KBM-7 (cell line): ENCODE data around the gene RGS7BP.
A peak's percentile ranks its signal among the peaks of the same experiment; 100 is the strongest.
"Not testable (repeated sequence)": the region's sequence is repeated elsewhere in the genome, so short reads cannot be mapped to it uniquely, and the experiment has no call there.

Source experiments
- DNase-seq: peaks from one replicate; pipeline ENCODE4 v3.0.0-alpha.2; 2015
- in situ Hi-C: fragments of 300-500 bp; cut with MboI; formaldehyde crosslinking; loops from 2 replicates; pipeline ENCODE4 v1.14.3; 2020; ENCODE audit warnings: low sequenced_read_pairs, low pct_unique_long_range_greater_than_20kb, mixed read lengths

RGS7BP gene

DNA sequence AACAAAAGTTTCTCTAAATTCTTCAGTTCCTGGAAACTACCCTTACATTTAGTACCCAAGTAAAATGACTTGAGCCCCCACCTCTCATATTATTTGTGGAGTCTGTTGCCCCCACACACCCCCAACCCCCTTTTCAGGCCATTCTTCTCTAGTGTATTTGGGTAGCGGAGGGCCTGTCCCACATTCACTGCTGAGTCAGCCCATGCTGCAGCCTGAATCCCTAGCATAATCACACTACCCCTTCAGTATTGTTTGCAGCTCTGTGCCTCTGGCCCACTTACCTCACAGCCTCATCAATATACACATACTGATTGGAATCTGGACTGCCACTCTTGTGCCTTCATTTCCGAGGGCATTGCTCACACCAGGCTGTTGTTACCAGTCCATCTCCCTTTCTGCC is 26.8 kb downstream of the RGS7BP start:
- no peak for DNase-seq
- in situ Hi-C loops, result no loop called here

DNA sequence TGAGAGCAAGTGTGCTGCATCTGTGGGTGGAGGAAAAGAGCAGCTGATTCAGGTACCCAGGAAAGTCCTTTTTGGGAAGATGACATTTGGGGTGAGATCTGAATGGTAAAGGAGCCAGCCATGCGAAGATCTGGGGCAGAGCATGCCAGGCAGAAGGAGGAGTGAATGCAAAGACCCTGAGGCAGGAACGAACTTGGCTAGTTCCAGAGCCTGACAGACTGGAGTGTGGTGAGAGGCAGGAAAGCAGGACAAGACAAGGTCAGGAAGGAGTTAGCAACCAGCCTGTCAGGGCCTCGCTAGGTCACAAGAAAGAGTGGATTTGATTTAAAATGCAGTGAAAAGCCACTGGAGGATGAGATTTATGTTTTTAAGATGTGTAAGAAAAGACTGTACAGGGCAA is 28.2 kb downstream of the RGS7BP start:
- in situ Hi-C loops, result no loop called here
- no peak for DNase-seq

DNA sequence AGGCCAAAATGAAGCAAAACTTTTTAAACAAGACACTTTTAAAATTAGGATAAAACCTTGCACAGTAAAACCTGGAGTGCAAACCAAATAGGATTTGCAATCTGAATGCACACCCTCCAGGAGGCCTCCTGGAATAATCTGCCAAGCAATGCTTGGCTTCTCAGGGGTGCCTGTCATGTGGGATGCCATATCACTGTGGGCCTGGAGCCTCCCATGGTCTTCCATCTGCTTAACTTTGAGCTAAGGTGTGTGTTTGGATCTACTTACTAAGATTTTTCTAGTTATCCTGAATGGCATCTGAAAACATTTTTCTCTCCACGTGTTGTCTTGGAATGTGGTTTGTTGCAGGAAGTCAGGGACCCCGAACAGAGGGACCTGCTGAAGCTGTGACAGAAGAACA is 52.1 kb downstream of the RGS7BP start:
- in situ Hi-C loops, result no loop called here
- no peak for DNase-seq

DNA sequence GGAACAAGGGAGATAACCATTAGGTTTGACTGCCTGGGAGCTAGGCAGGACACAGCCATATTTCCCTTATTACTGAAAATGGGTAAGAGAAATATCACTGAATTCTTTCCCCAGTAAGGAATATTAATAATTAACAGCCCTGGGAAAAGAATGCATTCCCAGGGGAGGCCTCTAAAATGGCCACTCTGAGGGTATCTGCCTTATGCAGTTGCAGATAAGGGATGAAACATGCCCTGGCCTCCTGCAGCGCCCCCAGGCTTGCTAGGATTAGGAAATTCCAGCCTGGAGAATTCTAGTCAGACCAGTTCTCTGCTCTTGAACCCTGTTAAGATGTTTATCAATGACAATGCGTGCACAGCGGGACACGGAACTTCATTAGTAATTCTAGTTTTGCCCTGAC is 52.8 kb downstream of the RGS7BP start:
- in situ Hi-C loops, DNase-seq: not testable (repeated sequence)

DNA sequence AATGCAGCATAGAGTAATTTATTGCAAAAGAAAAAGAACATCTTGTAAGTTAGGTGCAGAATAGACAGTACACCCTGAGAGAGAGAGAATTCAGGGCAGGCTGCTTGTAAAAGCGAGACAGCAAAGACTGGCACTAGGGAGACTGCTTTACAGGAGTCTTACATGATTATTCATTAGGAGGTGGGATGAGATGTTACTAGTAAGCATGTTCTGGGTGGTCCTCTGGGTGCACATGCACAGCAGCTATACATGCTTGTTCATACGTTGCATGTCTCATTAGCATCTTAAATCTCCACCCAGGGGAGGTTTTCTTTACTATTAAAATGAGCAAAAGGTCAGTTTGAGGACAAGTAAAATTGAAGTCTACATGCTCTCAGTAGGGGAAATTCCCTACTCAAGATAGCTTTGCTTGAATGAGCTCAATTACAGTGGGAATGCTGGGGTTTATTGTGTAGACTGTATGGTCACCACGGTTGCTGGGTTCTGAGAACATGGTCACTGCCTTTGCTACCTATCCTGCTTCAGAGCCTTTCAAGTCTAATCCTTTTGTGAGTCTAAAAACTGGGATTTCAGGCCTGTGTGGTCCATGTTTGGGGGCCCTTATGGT is 60.6 kb downstream of the RGS7BP start:
- no peak for DNase-seq
- in situ Hi-C loops, result no loop called here

DNA sequence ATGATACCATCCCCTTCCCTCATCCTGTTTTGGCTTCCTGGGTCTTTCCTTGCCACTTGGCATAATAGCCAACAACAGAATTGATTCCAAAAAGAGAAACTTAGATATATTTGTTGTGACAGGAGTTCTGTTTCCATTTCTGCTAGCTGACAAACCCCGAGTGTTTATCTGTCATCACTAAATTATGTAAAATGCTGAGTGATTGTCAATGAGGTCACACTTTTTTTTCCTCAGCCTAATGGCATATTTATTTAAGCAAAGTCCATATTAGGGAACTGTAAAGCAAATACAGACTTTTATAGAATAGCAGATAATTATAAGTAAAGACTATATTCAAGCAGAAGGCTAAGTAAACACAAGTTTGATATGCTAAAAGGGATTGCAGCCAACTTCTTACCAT is 64.0 kb downstream of the RGS7BP start:
- in situ Hi-C loops, result no loop called here
- no peak for DNase-seq

DNA sequence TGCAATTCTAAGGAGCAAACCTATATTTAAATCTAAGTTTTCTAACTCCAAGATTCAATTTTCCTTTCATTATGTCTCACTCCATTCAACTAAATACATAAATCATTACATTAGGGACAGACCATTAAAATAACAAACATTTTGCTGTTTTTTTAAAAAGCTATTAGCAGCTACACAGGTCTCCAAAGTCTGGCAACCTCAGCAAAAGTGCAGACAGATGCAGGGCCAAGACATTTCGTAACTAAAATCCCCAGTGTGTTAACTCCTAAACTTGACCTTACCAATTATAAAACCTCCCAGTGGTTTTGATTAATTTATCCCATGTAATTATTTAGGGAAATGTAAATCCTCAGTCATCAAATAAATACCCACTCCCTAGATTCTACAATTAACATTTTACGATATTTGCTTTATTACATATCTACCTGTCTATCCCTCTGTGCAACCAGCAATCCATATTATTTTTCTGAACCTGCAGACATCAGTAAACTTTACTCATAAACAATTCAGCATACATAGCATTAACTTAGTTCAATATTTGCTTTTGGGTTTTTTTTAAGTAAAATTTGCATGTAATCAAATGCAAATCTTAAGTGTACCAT is 64.7 kb downstream of the RGS7BP start:
- no peak for DNase-seq
- in situ Hi-C loops, result no loop called here

DNA sequence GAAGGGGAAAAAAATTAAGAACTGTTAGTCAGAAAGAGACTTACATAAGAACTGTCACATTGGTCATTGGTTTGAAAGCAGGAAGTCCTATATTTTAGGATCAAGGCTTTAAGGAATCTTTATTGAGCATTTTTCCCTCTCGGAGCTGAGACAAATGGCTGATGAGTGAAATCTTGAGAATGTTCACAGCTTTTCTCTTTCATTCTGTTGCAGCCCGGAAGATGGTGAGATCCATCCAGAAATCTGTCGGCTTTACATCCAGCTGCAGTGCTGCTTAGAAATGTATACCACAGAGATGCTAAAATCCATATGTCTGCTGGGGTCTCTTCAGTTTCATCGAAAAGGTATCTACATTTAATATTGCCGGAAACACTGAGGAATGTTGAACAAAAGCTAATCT is 69.7 kb downstream of the RGS7BP start:
- in situ Hi-C loops, result no loop called here
- DNase-seq, result no peak

DNA sequence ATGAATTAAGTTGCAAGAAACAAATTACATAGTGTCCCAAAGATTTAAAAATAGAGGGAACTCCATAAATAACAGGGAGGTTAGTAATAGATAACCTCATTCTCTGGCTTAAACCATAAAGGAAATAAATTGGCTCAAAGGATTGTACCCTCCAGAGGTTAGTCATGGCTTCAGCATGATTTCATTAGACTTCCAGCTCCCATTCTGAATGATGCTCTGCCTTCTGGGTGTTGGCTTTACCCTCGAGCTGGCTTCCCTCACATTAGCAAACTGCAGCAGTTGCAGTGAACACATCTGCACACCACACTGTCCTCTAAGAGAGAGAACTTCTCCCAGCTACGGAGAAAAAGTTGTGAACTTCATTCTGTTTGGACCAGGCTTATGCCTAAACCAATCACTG is 70.4 kb downstream of the RGS7BP start:
- in situ Hi-C loops, result no loop called here
- no peak for DNase-seq

DNA sequence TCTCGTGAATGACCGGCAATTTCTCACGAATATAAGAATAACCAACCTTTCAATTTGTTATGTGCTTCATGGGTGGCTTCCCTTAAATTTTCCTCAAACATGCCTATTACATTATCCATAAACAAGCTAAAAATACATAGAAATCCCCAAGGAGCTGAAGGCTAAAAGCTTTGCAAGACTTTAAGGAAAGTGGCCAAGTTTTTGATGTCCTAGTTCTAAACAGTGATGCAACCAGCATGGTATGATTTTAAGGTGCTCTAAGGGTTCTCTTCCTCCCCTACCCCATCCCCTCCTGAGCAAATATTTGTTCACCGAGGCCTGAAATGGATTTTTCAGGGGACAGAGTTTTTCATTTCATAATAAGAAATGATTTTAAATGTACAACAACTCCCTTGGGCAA is 79.8 kb downstream of the RGS7BP start:
- in situ Hi-C loops, result no loop called here
- DNase-seq, result no peak

DNA sequence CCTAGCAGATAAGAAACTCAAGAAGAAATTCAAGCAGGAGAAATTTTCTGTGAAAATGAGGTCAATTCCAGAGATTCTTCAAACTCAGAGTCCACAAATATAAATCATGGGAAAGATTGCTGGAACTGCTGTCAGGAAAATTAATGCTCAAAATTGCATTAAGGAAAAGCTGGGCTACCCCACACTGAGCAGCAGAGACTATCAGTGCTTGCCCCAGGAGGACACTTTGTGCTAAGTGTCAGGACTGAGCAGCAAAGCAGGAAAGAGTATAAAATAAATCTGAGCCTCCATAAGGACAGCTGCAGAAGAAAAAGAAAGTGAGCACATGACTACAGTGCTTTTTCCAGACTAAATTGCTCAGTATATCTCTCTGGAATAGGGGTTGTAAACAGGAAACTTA is 81.6 kb downstream of the RGS7BP start:
- in situ Hi-C loops, result no loop called here
- DNase-seq, result no peak

DNA sequence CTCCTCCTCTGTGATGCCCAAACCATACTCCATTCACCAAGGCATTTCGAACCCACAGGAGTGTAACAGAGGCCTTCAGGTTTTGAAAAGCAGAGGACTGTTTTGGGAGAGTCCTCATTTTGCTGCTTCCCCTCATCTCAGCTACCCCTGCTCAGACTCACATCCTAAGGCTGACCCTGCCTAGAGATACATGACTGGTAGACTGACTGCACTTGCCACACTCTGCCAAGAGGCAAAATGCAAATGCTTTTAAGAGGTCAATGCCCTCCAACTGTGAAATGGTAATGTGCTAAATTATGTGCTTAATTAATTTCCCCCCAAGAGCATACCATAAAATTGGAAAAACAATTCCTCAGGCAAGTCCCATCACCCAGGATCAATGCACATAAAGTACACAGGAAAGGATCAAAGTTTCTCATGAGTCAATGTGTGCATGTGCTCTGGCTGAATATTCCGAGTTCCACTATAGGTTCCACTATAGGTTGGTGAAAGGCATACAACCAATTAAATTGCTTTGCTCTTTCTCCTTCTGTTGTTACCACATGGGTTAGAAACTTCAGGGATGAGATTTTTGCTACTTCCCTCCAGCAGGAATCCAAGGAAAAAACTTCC is 87.0 kb downstream of the RGS7BP start:
- no peak for DNase-seq
- in situ Hi-C loops, result no loop called here

DNA sequence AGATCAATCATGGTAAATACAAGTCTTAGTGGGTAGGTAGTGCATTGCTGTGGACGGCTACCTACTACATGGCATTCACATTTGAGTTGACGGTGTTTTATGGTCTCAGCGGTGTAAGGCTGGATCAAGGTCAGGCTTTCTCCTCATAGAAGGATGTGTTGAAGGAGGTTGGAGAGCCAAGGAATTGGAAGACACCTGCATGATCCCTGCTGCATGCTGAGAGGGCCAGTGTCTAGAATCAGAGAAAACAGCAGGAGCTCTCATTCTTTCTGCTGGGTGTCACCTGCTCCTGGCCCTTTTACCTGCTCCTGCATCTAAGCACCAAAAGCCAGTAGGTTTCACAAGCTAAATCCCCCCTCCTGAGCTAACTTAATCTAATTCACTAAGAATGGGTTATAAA is 88.2 kb downstream of the RGS7BP start:
- DNase-seq, result no peak
- in situ Hi-C loops, result no loop called here

DNA sequence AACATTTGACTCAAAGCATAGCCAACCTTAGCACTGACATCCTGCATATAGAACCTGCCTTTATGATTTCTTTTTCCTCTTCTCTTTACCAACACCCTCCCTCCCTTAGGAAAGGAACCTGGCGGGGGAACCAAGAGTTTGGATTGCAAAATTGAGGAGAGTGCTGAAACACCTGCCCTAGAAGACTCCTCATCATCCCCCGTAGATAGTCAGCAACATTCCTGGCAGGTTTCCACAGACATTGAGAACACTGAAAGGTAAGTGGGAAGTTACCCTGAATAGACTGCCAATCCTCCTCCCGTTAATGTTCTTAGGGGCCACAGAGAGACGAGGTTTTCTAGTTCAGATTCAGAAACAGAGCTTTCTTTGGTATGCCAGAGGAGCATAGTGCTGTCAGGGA is 88.8 kb downstream of the RGS7BP start:
- in situ Hi-C loops, result no loop called here
- no peak for DNase-seq

DNA sequence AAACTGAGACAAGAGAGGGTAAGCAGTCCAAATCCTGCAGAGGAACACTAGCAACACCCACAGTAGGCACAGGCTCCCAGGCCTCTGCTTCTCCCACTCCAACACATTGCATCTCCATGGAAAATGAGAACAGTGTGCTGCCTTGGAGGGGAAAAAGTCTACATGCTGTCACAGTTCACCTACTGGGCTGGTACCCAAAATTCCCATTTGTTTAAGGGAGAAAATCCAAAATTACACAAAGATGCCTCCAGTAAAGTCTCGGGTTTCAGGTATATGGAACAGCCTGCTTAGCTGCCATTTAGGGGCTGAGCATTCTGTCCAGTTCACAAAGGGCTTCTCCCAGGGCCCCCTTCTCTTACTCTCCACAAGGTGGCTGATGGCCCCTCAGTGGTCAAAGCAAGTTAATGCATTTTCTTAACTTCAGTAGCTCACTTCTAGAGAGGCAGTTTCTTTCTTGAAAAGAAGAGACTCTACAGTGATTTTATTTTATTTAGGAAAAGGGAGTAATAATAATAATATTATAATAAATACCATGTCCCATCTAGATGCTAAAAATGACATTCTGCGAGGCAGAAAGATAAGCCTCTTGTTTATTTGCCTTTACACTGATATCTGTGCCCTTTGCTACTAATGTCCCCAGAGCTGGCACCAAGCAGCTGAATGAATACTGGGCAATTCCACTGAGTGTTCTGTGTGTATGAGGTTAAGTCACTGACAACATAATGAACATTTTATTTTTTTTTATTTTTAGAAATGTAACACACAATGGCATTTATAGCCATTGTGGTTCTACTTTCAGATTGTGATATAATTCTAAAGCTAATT is 89.4 kb downstream of the RGS7BP start:
- no peak for DNase-seq

DNA sequence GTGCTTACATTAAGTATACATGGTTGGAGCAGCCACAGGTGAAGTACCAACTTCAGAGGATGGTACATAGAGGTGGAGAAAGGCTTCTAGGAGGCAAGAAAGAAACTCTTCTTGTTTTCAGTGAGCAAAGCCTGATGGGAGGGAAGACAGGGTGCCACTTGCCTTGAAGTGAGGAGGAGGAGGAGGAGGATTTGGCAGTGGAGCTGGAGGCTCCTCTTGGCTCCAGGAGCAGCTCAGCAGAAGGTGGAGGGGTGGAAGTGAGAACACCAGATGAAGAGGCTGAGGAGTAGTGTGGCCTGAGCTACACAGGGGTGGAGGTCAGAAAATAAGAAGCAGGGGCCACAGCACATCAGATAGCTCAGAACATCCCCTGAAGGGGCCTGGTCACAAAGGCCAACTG is 93.4 kb downstream of the RGS7BP start:
- in situ Hi-C loops, result no loop called here
- no peak for DNase-seq

More for the DNA sequence above, 89.4 kb downstream of the RGS7BP start:
- in situ Hi-C loops, result no loop called here

DNA sequence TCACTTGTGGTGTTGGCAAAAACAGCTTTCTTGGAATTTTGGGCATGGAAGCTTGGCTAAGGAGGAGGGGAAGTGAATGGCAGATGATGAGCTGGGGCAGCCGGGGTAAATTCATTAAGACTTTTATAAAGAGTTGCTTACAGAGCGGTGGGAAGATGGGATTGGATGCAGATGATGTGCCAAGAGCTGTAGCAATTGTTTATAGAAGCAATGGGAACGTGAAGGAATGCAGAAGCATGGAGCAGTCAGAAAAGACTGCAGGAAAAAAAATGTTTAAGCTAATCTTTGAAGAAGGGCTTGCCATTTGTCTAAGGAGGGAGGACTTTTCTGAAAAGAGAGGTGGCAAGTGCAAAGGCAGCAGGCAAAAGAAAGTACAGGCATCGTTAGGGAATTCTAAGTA is 97.9 kb downstream of the RGS7BP start:
- no peak for DNase-seq
- in situ Hi-C loops, result no loop called here

DNA sequence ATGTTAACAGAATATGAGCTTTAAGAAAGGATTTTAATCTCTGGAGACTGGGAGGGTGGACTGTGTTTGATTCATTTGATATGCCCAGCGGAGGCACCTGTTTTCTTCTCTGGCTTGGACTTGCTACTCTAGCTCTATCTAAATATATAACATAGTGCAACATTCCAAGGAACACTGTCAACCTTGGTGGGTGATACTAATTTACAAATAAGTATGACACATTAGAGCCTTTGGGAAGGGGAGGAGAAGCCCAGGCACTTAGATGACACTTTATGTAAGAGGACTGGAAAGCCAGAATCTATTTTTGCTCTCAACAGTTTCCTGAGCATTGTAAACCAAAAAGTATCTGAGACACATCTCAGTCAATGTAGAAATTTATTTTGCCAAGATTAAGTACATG is 101.1 kb downstream of the RGS7BP start:
- in situ Hi-C loops, result no loop called here
- no peak for DNase-seq

DNA sequence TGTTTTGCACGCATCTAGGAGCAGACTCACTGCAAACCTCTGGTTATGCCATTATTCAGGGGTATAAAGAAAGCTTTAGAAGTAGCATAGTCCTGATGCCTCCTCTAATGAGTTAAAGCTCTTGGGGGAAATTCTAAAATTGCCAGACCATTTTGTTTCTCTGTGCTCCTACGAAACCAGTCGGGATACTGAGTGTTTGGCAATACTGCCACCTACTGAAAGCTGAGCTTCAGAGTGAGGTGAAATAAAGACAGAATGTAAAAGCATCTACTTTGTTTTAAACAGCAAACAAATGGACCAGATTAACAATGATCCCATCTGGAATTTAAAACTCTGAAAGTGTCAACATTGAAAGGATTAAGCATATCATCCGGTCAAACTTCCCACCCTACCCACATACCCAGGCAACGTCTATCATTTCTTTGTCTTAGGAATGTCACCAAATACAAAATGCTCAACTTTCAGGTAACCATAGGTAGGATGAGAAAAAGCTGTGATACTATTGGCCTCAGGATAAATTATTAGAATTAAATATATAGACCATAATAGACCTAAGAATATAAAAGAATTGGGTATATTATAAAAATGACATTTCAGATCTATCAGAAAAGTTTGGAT is 106.6 kb downstream of the RGS7BP start:
- in situ Hi-C loops, result no loop called here

DNA sequence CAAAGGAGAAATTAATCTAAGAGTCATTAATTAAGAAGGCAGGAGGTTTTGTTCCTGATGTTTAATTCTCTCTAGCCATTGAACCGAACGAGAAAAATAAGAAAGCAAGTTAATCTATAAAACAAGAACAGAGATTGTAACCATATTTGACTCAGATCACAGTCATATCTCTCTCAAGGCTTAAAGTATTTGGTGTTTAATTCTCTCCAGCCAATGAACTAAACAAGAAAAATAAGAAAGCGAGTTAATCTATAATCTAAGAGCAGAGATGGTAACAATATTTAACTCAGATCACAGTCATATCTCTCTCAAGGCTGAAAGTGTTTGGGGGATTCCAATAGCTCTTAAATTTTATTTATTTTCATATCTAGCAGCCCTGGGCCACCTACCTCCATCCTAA is 110.1 kb downstream of the RGS7BP start:
- no peak for DNase-seq
- in situ Hi-C loops, result no loop called here

More for the DNA sequence above, 106.6 kb downstream of the RGS7BP start:
- peak; percentile 53 for DNase-seq
